C4-2B (cell line): ENCODE measurements around the gene EEIG1.

Experiments used
- ZFX ChIP-seq: fragments of 450-650 bp; IDR thresholded peaks from 2 replicates; pipeline ENCODE4 v1.6.1; 2017
- TF ChIP-seq, protein P1 (sequence below): fragments of 450-650 bp; conservative IDR thresholded peaks from 2 replicates; pipeline ENCODE4 v1.5.1; 2017; ENCODE audit warnings: mild to moderate bottlenecking

DNA sequence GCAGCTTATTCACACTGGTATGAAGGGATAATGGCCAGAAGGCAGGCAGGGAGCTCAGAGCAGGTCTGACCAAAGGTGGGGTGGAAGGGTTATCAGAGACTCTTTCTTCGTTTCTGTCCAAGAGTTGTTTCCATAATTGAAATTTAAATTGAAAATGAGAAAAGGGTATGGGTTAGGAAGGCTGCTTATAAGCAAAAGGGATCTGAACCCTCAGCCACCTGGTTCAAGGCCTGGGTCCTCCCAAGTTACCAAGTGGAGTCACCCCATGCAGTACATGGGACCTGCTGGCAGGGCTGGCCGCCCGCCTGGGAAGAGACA is 17.8 kb downstream of the EEIG1 start:
- TF ChIP-seq, protein P1, sequence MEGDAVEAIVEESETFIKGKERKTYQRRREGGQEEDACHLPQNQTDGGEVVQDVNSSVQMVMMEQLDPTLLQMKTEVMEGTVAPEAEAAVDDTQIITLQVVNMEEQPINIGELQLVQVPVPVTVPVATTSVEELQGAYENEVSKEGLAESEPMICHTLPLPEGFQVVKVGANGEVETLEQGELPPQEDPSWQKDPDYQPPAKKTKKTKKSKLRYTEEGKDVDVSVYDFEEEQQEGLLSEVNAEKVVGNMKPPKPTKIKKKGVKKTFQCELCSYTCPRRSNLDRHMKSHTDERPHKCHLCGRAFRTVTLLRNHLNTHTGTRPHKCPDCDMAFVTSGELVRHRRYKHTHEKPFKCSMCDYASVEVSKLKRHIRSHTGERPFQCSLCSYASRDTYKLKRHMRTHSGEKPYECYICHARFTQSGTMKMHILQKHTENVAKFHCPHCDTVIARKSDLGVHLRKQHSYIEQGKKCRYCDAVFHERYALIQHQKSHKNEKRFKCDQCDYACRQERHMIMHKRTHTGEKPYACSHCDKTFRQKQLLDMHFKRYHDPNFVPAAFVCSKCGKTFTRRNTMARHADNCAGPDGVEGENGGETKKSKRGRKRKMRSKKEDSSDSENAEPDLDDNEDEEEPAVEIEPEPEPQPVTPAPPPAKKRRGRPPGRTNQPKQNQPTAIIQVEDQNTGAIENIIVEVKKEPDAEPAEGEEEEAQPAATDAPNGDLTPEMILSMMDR: no peak
- no peak for TF ChIP-seq ZFX
